AG10803 (cell line): ENCODE data around the gene PTH2.

Experiments used
- DNase-seq: peaks from one replicate; pipeline ENCODE4 v3.0.0; 2010; ENCODE audit warnings: low read depth
- H3K4me3 ChIP-seq: 2 replicates; pipeline ENCODE4 v1.5.1; 2011; ENCODE audit warnings: mild to moderate bottlenecking, low read length, control low read depth
- TF ChIP-seq, protein P1 (sequence below): conservative IDR thresholded peaks from 2 replicates; pipeline ENCODE4 v1.5.1; 2011; ENCODE audit warnings: mild to moderate bottlenecking, low read length, control low read depth, inconsistent platforms

Gene PTH2

GRCh38 chr19:49441960-49442350 is 18.7 kb upstream of the PTH2 start:
- TF ChIP-seq, protein P1, sequence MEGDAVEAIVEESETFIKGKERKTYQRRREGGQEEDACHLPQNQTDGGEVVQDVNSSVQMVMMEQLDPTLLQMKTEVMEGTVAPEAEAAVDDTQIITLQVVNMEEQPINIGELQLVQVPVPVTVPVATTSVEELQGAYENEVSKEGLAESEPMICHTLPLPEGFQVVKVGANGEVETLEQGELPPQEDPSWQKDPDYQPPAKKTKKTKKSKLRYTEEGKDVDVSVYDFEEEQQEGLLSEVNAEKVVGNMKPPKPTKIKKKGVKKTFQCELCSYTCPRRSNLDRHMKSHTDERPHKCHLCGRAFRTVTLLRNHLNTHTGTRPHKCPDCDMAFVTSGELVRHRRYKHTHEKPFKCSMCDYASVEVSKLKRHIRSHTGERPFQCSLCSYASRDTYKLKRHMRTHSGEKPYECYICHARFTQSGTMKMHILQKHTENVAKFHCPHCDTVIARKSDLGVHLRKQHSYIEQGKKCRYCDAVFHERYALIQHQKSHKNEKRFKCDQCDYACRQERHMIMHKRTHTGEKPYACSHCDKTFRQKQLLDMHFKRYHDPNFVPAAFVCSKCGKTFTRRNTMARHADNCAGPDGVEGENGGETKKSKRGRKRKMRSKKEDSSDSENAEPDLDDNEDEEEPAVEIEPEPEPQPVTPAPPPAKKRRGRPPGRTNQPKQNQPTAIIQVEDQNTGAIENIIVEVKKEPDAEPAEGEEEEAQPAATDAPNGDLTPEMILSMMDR, result no peak
- no peak overlapping the region; the same call in 1 of the 2 replicates for H3K4me3 ChIP-seq
- DNase-seq, result no peak

DNA sequence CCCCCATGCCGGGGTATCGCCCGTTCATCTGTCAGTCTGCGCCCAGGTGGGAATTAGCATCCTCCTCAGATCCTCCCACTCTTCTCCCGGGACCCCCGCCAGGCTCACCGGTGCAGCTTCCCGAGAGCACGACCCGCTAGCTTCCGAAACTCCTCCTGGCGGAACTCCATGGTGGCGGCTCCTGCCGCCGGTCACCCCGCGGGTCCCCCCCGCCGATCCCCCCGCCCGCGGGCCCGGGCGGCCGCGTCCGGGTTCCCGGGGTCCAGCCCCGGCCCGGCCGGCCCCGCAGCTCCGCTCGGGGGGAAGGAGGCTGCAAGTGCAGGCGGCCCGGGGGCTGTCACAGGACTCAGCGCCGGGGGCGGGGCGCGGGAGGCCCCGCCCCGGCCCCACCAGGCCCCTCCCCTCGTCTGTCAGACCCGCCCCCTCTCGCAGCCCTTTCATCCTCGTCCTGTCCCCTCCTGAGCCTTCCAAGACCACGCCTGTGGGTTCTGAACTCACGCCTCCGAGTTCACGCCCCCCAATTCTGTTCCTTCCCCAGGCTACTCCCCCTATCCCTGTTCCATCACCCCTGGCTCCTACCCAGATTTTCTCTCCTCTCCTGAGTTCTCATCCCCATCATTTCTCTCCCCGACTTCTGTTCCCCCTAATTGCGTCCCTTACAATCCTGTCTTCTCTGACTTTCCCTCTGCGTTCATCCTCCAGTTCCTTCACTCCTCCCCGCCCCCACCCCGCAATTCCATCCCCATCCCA is 18.1 kb upstream of the PTH2 start, which contains the start of gene SLC17A7:
Gene SLC17A7, minus strand, starts transcription at position 318 of the 750 bp plus-strand sequence. Its CDS starts 148 bp downstream, at position 170.
- TF ChIP-seq, protein P1, result no peak
- peak within 1 kb of the TSS; percentile 77 for H3K4me3 ChIP-seq
- no peak for DNase-seq

DNA sequence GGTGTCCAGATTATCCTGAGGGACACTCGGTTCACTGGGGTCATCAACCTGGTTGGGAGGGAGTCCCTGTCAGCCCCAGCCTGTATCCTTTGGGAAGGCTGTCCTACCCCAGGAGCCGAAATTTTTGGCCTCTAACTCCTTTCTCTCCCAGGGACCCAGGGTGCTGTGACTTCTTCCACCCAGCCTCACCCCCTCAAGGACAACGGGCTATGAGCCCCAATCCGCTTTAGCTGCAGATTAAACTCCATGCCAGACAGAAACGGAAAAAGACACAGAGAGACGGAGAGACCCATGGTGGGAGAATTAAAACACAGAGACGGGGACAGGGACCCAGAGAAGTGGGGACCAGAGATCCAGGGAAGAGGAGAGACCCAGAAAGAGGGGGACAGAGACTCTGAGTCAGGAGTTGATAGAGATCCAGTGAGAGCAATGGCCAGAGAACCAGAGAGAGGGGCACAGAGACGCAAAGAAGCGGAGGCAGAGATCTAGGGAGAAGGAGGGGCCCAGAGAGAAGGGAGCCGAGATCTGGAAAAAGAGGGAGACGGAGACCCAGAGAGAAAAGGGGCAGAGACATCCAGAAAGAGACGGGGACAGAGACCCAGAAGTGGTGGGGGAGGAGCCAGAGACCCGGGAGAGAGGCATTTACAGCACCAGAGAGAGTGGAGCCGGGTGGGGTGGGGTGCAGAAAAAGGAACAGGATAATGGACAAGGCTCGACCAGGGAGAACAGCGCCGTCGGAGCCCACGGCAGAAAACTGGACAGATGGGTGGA is 17.4 kb upstream of the PTH2 start:
- H3K4me3 ChIP-seq, result no peak overlapping the region
- TF ChIP-seq, protein P1, result no peak
- no peak for DNase-seq

DNA sequence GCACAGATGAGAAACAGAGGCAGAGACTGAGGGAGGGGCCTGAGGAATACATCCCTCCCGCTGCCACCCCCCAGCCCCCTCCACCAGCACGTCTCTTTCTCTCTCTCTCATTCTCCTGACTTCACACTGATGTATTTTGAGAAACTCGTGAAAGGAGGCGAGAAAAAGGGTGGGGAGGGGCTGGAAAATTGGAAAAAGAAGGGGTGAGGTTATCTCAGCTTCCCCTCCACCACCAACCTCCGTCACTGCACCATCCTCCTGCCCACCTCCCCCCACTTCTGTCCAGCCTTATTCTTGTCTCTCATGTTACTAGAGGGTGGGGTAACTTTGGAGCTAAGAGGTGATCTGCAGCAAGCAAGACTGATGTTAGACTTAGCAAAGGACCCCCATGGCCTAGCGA is 16.6 kb upstream of the PTH2 start:
- TF ChIP-seq, protein P1, result no peak
- H3K4me3 ChIP-seq, result no peak overlapping the region

GRCh38 chr19:49438261-49438660 is 15.0 kb upstream of the PTH2 start:
- no peak overlapping the region for H3K4me3 ChIP-seq
- DNase-seq, result no peak
- TF ChIP-seq, protein P1, result no peak

More for the DNA sequence above, 16.6 kb upstream of the PTH2 start:
- no peak for DNase-seq

DNA sequence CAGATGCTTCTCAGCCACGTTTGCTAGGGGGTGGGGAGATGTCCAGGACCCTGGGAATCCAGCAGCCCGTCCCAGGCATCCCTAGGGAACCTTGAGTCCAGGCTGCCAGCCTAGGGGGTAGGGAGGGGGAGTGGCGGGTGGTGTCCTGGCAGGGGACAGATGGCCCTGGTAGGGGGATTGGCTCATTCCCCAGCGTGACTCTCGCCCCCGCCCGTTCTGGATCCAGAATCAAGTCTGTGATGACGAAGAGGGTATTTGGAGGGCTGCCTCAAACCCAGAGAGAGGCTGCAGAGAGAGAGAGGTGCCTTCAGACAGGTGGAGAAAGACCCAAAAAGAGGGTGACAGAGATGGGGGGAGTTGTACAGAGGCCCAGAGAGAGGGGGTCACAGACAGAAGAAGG is 14.0 kb upstream of the PTH2 start:
- TF ChIP-seq, protein P1, result no peak
- H3K4me3 ChIP-seq, result no peak overlapping the region
- no peak for DNase-seq
